GM04504 (cell line): ENCODE results near the gene GH2.

Source experiments
- DNase-seq: peaks from one replicate; pipeline ENCODE4 v3.0.0-alpha.2; 2012; ENCODE audit warnings: low read depth

The GH2 gene

GRCh38 chr17:63840591-63841349 is 41.0 kb downstream of the GH2 start:
- peak; percentile 38 for DNase-seq

- DNase-seq: peak; percentile 52
Measured at GRCh38 chr17:63838631-63839171, 43.0 kb downstream of the GH2 start.

GRCh38 chr17:63837962-63838600 is 43.7 kb downstream of the GH2 start:
- no peak for DNase-seq

DNA sequence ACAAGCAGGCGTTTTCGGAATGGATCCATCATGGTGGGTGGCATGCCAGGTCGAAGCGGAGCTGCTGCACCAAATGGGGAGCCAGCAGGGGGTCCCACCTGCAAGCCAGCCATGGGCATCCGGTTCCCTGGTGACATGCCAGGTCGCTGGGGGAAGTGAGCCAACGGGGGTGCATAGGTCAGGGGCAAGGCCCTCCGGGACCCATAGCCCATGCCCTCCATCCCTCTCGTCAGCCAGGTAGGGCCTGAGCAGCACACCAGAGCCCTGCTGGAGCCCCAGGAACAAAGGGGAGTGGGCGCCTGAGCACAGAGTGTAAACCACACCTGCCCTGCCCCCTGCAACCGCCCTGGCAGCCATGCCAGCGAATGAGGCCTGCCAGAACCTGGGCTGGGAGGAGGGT is 44.3 kb downstream of the GH2 start:
- no peak for DNase-seq

- no peak for DNase-seq
Measured at GRCh38 chr17:63836811-63837210, 44.9 kb downstream of the GH2 start.

- no peak for DNase-seq
Measured at GRCh38 chr17:63835167-63835720, 46.5 kb downstream of the GH2 start.

DNA sequence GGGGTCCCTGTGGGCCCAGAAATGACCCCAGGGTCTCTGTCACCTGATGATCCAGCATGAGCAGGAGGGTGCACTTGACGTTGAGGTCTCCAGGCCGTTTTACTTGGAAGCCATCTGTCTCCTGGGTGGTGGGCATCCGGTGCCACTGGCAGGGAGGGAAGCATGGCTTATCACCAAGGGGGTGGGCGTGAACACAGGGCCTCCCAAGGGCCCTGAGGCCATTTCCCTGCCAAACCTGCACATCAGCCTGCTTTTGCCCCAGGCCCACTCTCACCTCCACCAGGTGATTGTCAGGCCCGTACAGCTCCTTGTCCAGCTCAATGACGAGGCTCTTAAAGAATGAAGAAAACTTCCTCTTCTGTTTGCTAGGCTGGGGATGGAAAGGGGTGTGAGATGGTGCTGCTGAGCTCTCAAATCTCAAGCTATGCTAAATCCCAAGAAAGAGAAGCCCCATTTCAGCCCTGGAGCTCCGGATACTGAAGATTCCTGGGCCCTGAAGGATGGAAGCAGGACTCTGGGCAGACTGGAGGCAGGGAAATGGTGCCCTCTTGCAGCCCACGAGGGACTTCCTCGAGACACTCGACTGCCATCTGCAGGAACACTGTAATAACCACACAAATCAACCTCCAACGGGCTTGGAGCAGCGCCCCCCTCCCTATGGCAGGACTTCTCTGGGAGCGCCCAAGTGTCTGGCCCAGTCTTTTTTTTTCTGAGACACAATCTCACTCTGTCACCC is 47.1 kb downstream of the GH2 start:
- DNase-seq: peak; percentile 60

DNA sequence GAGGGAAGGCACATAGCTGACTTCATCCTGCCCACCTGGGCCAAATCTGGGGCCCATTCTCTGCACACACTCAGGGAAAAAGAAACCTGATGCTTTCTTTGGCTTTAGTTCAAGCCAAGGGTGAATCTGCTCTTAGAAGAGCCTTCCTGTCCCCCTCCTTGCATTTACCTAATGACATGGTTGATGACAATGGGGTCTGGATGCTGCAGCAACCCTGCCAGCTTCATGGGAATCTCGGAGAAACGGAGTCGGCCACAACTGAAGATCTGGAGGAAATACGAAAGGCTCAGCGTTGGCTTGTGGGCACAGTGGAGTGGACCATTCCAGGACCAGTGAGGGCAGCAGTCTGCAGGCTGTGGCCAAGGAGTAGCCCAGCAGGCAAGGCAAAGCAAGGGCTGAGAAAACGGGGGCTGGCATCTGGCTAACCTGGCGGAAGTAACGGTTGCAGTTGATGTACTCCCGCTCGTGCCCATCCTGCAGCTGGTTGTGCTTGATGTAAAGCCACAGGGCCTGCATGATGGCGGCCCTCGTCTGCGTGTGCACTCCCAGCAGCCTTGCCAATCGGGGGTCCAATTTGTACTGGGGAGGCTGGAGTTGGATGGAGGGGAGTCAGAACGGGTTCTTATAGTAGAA is 47.9 kb downstream of the GH2 start:
- DNase-seq: no peak

DNA sequence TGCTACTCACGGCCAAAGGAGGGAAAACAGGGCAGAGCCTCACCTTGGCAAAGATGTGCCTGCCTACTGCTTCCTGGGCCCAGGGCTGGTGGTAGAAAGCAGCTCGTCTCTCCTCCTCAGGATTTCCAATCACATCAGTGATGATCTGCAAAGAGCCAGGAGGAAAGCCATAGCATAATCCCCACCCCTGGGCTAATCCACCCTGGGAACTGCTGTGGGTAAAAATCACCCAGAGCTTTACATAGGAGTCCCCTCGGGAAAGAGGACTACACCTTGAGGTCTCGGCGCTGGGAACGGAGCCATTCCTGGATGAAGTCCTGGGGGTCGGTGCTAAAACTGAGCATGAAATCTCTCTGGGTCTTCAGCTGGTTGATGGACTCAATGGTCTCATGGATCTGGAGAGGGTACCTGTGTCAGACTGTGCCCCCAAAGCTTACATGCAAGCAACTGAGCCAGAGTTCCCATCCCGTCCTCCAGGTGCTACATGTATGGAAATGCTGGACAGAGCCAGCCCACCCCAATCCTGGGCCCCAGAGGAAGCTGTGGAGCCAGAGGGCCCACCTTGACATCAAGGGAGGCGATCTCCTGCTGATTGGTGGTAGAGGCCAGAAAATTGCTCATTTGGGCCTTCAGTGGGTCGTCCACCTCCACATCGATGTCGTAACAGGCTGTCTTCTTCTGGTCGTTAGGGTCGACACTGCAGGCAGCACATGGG is 48.6 kb downstream of the GH2 start:
- no peak for DNase-seq

GRCh38 chr17:63832455-63832854 is 49.3 kb downstream of the GH2 start:
- no peak for DNase-seq

DNA sequence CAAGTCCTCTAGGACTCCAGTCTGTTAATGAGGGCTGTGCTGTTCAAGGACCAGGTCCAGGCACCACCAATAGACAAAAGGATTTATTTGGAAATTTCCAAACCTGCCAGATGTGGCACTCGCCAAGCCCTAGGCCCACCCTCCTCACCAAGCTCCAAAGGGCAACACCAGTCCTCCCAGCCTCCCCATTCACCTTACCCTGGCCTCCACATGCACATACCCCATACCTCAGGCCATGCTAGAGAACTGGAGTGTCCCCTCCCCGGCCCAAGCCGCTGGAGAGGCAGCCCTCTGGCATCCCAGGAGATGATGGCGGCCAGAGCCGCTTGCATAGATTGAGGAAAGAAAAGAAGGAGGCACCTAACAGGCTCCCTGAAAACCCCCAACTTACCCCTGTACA is 49.7 kb downstream of the GH2 start:
- DNase-seq: no peak

DNA sequence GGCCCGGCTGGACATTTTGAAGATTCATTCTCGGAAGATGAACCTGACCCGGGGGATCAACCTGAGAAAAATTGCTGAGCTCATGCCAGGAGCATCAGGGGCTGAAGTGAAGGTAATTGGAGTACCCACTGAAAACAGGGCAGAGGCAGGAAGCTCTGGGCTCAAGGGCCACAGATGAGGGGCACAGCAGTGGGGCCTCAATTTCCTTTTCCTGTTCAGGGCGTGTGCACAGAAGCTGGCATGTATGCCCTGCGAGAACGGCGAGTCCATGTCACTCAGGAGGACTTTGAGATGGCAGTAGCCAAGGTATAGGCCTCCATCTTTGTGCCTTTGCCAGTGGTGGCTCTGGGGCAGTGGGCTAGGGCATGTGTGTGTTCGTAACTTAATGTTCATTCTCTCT is 50.2 kb downstream of the GH2 start:
- no peak for DNase-seq

GRCh38 chr17:63830904-63831491 is 50.7 kb downstream of the GH2 start:
- no peak for DNase-seq

DNA sequence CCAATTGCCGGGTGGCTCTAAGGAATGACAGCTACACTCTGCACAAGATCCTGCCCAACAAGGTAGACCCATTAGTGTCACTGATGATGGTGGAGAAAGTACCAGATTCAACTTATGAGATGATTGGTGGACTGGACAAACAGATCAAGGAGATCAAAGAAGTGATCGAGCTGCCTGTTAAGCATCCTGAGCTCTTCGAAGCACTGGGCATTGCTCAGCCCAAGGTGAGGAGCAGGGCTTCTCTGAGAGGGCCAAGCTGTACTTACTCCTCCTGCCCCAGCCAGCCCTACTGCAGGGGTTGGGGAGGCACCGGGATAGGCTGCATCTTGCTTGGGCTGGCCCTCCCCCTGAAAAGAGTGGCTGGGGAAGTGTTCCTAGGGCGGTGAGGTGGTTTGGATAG is 51.5 kb downstream of the GH2 start:
- no peak for DNase-seq
